NCI-H510A treated with DMSO at 0.1 percent for 48 hours (cell line): ENCODE data around the gene MAP7.
A peak's percentile ranks its signal among the peaks of the same experiment; 100 is the strongest.
"Not testable (repeated sequence)": the region's sequence is repeated elsewhere in the genome, so short reads cannot be mapped to it uniquely, and the experiment has no call there.

Experiments used
- DNase-seq: peaks from one replicate; lab custom pipeline; 2025; lab: John Stamatoyannopoulos, UW

Gene MAP7

GRCh38 chr6:136382676-136383252, 167.5 kb downstream of the MAP7 start:
- no peak for DNase-seq

DNA sequence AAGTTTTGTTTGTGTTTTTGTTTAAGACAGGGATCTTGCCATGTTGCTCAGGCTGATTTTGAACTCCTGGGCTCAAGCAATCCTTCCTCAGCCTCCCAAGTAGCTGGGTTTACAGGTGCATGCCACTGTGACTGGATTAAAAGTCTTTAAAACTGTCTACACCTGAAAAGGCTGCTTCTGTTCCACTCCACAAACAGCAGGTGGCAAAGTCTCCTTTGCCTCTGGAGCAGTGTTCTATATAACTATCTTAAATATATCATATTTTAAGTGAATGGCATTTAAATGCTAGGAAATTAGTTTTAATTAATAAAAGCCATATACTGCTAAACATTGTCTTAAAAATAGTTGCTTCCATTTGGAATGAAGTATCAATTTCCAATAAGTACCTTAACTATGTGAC, 171.3 kb downstream of the MAP7 start:
- DNase-seq, result no peak

GRCh38 chr6:136375836-136376235, 174.4 kb downstream of the MAP7 start:
- DNase-seq, result not testable (repeated sequence)

DNA sequence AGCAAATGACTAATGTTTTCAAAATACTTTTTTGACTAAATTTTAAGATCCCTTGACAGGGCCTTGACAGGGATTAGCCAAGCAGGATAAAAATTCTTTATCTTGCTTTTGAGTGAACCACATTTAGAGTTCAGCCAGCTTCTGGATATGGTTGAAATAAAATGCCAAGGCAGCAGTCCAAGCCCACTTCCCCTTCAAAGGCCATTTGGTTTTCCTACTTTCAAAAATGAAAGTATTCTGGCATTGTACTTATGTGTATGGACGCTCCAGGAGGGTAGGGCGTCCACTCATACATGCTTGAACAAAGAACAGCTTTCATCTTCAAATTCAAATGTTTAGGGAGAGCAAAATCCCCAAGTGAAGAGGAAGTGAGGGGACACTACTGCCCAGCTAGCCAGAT, 178.3 kb downstream of the MAP7 start:
- no peak for DNase-seq

DNA sequence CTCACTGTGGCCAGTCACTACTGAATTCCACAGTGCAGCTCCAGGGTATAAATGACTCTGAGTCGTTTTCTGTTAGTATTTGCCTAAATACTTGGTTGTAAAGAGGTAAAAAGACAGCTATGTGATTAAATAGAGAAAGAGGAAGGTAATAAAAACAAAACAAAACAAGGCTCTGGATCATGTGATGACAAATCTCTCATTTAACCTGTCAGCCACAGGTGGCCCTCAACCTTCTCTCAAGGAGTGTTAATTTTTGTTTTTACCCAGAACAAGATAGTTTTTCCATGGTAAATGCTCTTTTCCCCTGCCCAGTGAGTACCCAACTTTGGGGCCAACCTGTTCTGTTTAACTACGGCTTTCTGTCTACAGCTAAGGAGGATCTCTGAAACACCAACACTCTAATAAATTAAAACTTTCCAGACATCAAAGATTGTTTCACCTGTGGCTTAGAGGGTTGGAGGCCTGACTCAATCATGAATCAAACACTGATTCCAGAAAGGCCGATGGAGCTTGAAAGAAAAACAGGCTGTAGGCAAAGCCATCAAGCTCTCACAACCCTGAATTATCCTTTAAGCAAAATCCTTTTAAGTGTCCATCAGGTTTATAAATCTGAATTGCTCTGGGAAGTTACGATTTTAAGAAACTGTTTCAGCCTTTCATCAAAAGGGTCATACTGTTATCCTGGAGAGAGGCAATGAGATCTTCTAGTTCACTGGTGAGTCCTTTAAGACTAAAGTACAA, 179.1 kb downstream of the MAP7 start:
- no peak for DNase-seq

DNA sequence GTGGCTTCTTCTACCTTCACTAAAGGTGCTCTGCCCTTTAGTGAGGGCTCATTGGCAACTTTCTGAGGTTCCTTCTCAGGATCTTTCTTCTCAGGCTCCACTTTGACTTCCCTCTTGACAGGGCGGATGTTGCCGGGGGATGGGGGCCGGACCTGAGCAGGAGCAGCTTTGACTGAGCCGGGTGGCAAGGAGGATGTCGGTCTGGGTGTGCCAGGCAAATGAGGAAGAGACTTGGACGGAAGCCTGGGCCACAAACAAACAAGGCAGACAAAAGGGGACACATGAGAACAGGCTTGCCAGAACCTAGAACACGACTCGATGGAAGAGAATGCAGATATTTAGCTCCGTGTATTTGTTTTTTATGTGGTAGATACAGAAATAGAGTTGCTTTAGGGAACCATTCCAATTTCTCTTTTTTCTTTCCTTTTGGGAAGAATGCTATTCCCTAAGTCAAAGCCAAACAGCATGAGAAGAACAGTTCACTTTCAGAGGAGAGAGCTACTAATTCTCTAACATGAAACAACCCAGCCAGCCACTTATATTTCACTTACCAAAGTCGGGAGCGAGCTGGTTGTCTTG, 184.4 kb downstream of the MAP7 start:
- no peak for DNase-seq

DNA sequence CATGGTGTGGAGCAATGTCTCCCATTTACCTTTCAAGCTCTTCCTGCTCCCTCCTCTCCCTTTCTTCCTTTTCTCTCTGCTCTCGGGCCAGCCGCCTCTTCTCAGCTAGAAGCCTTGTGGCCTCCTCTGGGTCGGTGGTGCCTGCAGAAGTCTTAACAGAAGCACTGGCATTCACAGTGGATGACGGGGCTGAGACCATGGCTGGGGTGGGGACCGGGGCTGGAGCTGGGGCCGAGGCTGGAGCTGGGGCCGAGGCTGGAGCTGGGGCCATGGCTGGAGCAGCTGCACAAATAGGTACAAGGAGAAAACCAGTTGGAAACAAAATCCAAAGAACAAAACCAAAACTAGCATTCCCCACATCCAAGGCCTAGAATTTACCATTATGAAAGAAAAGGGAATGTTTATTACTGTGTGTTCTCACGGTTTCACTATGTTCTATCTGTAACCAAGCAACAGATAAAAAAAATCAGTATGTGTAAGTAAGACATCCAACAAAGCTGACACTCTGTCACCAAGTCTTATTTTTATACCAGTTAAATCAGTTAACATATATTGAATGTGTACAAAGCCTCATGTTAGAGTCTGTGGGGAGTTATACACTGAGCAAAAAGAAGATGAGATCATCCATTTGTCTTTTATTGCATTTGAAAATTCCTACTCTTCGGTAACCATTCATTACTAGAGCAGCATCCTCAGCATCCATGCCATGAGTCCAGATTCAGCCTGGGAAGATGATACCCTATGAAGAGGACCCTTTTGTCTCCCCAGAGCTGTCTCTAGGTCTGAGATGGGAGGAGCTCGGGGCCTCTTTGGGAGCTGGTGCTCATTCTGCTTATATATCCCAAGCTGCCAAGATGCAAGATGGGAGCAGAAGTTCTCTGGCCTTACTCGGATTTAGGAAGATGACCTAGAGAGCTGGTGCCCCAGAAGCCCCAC, 187.5 kb downstream of the MAP7 start:
- no peak for DNase-seq

DNA sequence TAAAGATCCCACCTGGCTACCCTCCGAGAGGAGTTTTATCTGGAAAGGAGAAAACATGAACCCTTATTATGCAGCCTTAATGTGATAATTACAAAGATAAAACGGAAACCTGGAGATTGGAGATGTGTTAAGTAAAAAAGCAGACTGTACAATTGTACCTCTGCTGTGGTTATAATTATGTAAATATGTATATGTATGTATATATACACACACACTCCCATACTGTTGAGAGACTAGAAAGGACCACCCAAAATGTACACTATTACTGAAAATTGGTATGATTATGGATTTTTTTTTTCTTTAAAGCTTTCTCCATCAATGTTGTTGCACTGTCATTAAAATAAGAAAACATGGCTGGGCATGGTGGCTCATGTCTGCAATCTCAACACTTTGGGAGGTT, 188.4 kb downstream of the MAP7 start:
- DNase-seq, result no peak

- no peak for DNase-seq
Observed at GRCh38 chr6:136360783-136361182, 189.4 kb downstream of the MAP7 start.

- DNase-seq, result no peak
Observed at GRCh38 chr6:136359851-136360250, 190.4 kb downstream of the MAP7 start.

DNA sequence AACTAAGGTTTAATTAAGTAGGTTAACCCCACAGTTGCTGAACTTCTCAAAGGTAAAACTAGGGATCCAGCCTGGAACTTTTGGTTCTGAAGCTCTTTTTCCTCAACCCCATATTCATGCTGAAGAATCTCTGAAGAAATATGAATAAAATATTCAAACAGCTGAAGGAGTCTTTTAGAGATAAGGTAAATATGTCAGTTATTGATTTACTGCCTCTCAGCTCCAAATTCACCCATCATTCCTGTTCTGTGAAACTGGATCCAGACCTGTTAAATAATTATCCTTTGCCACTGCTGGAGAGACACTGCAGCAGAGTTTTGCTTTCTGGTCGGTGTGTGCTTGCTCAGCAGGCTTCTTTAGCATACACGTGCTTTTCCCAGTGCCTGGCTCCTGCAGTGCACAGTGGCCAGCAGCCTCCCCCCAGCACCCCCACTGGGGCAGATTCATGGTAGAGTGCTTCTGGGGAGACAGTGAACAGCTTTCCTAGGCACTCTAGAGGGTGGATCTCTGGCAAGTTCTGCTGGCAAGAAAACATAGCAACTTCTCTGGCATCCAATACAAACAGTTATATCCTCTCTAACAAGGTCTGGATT, 198.6 kb downstream of the MAP7 start:
- peak; percentile 6 for DNase-seq

DNA sequence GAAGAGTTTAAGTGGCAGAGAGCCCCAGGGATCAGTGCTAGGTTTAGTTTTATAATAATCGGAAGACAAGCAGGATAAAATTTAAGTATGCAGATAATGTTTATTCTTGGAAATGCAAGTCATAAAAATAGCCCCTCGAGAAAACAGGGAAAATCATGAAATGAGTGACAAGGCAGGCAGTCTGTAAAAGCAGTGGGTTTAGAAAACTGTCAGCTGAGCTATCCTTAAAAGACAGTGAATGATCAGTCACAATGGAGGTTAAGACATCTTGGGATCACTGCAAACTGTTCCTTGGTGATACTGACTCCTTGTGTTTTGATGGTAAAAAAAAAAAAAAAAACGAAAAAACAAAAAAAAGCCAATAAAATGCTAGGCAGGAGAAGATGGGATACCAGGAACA, 199.3 kb downstream of the MAP7 start:
- no peak for DNase-seq

- no peak for DNase-seq
Observed at GRCh38 chr6:136347847-136348246, 202.4 kb downstream of the MAP7 start.

- DNase-seq, result no peak
Observed at GRCh38 chr6:136345145-136345544, 205.1 kb downstream of the MAP7 start.

GRCh38 chr6:136344420-136344819, 205.8 kb downstream of the MAP7 start:
- DNase-seq, result no peak

GRCh38 chr6:136343700-136344099, 206.5 kb downstream of the MAP7 start:
- DNase-seq, result no peak

DNA sequence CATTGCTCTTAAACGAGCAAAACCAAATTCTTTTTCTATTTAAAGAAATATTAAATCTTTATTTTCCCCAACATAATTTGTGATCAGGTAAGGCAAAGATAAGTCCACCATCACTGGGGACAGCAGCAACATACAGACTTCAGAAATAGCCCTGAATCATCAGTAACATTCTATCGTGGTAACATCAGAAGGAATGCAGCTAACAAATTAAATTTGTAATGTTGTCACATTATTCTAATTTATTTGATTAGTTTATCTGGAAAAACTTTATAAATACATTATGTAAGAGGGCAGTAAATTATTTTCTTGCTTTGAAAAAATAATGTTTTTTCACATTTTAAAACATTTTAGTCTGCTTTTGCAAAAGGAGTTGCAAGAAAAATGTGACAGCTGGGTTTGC, 206.9 kb downstream of the MAP7 start:
- DNase-seq, result no peak

DNA sequence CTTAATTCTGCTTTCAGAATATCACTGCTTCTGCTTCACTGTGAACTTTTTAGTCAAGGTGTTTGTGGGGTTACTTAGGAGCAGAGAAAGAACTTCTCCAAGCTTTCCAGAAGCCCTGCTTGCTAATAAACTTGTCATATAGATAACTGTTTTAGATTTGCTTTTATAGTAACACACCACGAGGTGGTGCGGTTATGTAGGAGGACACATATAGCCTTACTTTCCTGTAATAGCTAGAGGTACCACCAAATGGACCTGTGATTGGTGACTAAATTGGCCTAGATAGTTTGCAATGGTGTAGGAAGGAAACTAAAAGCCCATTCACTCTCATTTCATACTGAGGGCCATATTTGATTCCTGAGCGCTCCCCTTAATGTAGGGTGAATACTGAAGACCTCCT, 208.3 kb downstream of the MAP7 start:
- DNase-seq, result no peak

- no peak for DNase-seq
Observed at GRCh38 chr6:136341367-136341766, 208.9 kb downstream of the MAP7 start.

DNA sequence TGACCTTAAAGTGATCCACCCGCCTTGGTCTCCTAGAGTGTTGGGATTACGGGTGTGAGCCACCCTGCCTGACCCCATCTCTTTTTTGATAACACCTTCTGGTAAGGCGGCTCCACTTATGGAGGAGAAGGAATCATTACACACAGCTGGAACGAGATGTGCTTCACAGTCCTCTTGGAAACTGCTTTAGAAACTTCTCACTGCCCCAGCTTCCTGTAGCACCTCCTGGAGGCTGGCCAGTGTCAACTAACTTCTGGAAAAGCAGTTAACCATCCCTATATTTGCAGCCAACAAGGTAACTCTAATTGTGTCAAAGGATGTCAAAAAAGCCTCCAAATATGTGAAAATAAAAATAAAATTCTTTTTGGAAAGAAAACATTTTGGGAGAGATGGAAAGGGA, 211.7 kb downstream of the MAP7 start:
- DNase-seq, result no peak

DNA sequence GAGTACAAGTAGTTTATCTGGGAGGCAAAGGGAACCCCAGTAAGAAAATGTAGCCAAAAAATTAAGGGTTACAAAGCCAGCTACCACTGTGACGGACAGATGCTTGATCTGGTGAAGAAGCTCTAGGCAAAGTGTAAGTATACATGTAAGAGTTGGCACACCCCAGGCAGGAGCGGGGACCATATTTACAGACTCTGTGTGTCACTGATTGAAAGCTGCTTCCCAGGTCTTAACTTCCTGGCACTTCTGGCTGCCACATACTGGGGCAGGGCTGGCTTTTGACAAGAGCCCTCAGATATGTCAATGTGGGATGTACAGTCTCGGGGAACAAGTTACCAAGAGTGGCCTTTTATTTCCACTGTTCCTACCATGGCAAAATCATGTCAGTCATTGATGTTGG, 212.6 kb downstream of the MAP7 start:
- no peak for DNase-seq

DNA sequence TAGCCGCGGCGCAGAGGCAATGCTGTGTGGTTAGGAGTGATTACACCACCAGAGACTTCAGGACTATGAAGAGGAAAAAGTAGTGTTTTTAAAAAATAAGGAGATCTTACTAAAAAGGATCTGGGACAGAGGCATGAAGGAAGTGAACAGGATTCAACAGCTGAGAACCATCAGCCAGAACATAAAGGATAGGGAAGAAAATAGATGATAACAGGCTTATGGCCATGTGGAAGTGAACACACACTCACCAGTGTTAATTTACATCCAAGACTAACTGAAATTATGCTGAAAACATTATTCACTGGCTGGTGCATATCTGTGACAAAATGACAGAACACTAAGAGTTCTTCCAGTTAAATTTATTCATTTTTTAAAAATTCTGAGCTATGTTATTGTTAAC, 213.1 kb downstream of the MAP7 start:
- no peak for DNase-seq
